HG03565 (cell line): Measurements from ENCODE around the gene IFITM2.
"Not testable (repeated sequence)": the region's sequence is repeated elsewhere in the genome, so short reads cannot be mapped to it uniquely, and the experiment has no call there.

ENCODE experiments used
- ATAC-seq: cut with Tn5 transposase; IDR thresholded peaks from one replicate; pipeline ENCODE4 v1.9.1; 2021; ENCODE audit warnings: mild to moderate bottlenecking, moderate library complexity; ENCODE audit not compliant: unreplicated experiment

IFITM2 gene

GRCh38 chr11:324156-324555 lies 16.5 kb downstream of the IFITM2 start:
- no peak for ATAC-seq

GRCh38 chr11:324593-325517 lies 17.2 kb downstream of the IFITM2 start:
- ATAC-seq = not testable (repeated sequence)

- ATAC-seq = no peak
Measured at GRCh38 chr11:325796-326591, 18.4 kb downstream of the IFITM2 start.

GRCh38 chr11:326592-326841 lies 18.9 kb downstream of the IFITM2 start:
- ATAC-seq = no peak

- ATAC-seq = no peak
Measured at GRCh38 chr11:326842-327580, 19.4 kb downstream of the IFITM2 start.

- ATAC-seq = no peak
Measured at GRCh38 chr11:327581-327923, 19.9 kb downstream of the IFITM2 start.

- ATAC-seq = no peak
Measured at GRCh38 chr11:328012-328411, 20.4 kb downstream of the IFITM2 start.

GRCh38 chr11:328516-329100 lies 21.0 kb downstream of the IFITM2 start:
- not testable (repeated sequence) for ATAC-seq

GRCh38 chr11:329886-330253 lies 22.3 kb downstream of the IFITM2 start:
- ATAC-seq = no peak

- ATAC-seq = no peak
Measured at GRCh38 chr11:330307-330693, 22.7 kb downstream of the IFITM2 start.

- ATAC-seq = no peak
Measured at GRCh38 chr11:330694-331357, 23.2 kb downstream of the IFITM2 start.

GRCh38 chr11:331358-332060 lies 23.9 kb downstream of the IFITM2 start:
- ATAC-seq = no peak

GRCh38 chr11:332651-333480 lies 25.2 kb downstream of the IFITM2 start:
- no peak for ATAC-seq

GRCh38 chr11:333616-334263 lies 26.1 kb downstream of the IFITM2 start:
- ATAC-seq = not testable (repeated sequence)

GRCh38 chr11:334264-334994 lies 26.8 kb downstream of the IFITM2 start:
- no peak for ATAC-seq

- no peak for ATAC-seq
Measured at GRCh38 chr11:335779-336658, 28.4 kb downstream of the IFITM2 start.

GRCh38 chr11:336659-337198 lies 29.1 kb downstream of the IFITM2 start:
- no peak for ATAC-seq
